ENCODE results near the gene KLF16. TPM values are rescaled to one million over a fixed set of nuclear protein-coding genes. Genes with fewer than 3 reads are reported as not detected.
A peak's percentile ranks its signal among the peaks of the same experiment; 100 is the strongest.

Gene KLF16
- total RNA-seq, 1 experiment from 2014 or later: 64.0 TPM

- H3K27ac Mint-ChIP-seq: no peak overlapping the region
Measured at GRCh38 chr19:1861599-1862031, 1.8 kb downstream of the KLF16 start.

More at GRCh38 chr19:1861599-1862031, 1.8 kb downstream of the KLF16 start:
- ChIA-PET CTCF (interaction anchor here (1.1 kb wide), 1 partner anchor 13 kb away, joined by 4 read pairs; the partner anchor contains the start of gene REXO1), POLR2A (no interaction called here)
- no peak for TF ChIP-seq USF1 (CRISPR knock-in tag; IDR thresholded peaks at IDR 0.05)
- TF ChIP-seq OVOL2 (CRISPR knock-in tag; IDR thresholded peaks at IDR 0.05; ENCODE audit: borderline replicate concordance): no peak
- TF ChIP-seq, protein P1, sequence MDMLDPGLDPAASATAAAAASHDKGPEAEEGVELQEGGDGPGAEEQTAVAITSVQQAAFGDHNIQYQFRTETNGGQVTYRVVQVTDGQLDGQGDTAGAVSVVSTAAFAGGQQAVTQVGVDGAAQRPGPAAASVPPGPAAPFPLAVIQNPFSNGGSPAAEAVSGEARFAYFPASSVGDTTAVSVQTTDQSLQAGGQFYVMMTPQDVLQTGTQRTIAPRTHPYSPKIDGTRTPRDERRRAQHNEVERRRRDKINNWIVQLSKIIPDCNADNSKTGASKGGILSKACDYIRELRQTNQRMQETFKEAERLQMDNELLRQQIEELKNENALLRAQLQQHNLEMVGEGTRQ (CRISPR knock-in tag; IDR thresholded peaks at IDR 0.05): no peak
- no peak for TF ChIP-seq MXD4 (CRISPR knock-in tag; IDR thresholded peaks at IDR 0.05; ENCODE audit: borderline replicate concordance)
- TF ChIP-seq TCF7 (CRISPR knock-in tag; IDR thresholded peaks at IDR 0.05; ENCODE audit: low read depth): no peak
- TF ChIP-seq, protein P2, sequence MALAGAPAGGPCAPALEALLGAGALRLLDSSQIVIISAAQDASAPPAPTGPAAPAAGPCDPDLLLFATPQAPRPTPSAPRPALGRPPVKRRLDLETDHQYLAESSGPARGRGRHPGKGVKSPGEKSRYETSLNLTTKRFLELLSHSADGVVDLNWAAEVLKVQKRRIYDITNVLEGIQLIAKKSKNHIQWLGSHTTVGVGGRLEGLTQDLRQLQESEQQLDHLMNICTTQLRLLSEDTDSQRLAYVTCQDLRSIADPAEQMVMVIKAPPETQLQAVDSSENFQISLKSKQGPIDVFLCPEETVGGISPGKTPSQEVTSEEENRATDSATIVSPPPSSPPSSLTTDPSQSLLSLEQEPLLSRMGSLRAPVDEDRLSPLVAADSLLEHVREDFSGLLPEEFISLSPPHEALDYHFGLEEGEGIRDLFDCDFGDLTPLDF (CRISPR knock-in tag; IDR thresholded peaks at IDR 0.05): no peak
- TF ChIP-seq ZNF138 (CRISPR knock-in tag; conservative IDR thresholded peaks at IDR 0.05): no peak
- TF ChIP-seq ZNF416 (CRISPR knock-in tag; IDR thresholded peaks at IDR 0.05): no peak
- TF ChIP-seq ZNF671 (CRISPR knock-in tag; IDR thresholded peaks at IDR 0.05): no peak
- TF ChIP-seq, protein P3, sequence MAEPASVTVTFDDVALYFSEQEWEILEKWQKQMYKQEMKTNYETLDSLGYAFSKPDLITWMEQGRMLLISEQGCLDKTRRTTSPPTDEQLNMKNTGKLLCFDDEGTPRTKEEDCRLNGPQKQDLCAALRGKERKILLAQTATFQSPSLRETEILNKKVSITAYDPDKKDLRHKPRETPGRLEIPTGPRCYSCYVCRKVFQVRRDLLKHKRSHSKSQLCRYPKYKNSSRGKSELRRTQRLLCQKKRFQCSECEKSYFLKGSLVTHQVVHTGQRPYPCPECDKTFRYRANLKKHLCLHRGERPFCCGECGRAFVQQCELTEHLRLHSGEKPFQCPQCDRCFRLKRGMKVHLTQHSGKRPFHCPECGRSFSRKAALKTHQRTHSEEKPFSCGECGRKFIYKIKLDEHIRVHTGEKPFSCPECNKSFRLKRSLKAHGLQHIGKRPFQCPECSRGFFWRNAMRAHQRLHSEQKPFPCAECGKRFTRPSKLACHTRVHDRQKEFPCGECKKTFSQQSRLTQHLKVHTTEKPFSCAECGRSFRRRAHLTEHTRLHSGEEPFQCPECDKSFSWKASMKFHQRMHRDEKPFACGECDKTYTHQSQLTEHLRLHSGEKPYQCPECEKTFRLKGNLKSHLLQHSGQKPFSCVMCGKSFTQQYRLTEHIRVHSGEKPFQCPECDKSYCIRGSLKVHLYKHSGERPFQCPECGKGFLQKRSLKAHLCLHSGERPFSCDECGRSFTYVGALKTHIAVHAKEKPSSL (CRISPR knock-in tag; conservative IDR thresholded peaks at IDR 0.05): no peak
- TF ChIP-seq TEAD1 (CRISPR knock-in tag; IDR thresholded peaks at IDR 0.05): no peak
- TF ChIP-seq, protein P4, sequence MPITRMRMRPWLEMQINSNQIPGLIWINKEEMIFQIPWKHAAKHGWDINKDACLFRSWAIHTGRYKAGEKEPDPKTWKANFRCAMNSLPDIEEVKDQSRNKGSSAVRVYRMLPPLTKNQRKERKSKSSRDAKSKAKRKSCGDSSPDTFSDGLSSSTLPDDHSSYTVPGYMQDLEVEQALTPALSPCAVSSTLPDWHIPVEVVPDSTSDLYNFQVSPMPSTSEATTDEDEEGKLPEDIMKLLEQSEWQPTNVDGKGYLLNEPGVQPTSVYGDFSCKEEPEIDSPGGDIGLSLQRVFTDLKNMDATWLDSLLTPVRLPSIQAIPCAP (CRISPR knock-in tag; IDR thresholded peaks at IDR 0.05): no peak
- TF ChIP-seq TEAD4 (CRISPR knock-in tag; IDR thresholded peaks at IDR 0.05): no peak
- TF ChIP-seq PRRX2 (CRISPR knock-in tag; IDR thresholded peaks at IDR 0.05): no peak
- no peak for TF ChIP-seq SMAD3 (CRISPR knock-in tag; IDR thresholded peaks at IDR 0.05; ENCODE audit: borderline replicate concordance)
- TF ChIP-seq, protein P5, sequence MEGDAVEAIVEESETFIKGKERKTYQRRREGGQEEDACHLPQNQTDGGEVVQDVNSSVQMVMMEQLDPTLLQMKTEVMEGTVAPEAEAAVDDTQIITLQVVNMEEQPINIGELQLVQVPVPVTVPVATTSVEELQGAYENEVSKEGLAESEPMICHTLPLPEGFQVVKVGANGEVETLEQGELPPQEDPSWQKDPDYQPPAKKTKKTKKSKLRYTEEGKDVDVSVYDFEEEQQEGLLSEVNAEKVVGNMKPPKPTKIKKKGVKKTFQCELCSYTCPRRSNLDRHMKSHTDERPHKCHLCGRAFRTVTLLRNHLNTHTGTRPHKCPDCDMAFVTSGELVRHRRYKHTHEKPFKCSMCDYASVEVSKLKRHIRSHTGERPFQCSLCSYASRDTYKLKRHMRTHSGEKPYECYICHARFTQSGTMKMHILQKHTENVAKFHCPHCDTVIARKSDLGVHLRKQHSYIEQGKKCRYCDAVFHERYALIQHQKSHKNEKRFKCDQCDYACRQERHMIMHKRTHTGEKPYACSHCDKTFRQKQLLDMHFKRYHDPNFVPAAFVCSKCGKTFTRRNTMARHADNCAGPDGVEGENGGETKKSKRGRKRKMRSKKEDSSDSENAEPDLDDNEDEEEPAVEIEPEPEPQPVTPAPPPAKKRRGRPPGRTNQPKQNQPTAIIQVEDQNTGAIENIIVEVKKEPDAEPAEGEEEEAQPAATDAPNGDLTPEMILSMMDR (IDR thresholded peaks at IDR 0.05): no peak
- TF ChIP-seq, protein P6, sequence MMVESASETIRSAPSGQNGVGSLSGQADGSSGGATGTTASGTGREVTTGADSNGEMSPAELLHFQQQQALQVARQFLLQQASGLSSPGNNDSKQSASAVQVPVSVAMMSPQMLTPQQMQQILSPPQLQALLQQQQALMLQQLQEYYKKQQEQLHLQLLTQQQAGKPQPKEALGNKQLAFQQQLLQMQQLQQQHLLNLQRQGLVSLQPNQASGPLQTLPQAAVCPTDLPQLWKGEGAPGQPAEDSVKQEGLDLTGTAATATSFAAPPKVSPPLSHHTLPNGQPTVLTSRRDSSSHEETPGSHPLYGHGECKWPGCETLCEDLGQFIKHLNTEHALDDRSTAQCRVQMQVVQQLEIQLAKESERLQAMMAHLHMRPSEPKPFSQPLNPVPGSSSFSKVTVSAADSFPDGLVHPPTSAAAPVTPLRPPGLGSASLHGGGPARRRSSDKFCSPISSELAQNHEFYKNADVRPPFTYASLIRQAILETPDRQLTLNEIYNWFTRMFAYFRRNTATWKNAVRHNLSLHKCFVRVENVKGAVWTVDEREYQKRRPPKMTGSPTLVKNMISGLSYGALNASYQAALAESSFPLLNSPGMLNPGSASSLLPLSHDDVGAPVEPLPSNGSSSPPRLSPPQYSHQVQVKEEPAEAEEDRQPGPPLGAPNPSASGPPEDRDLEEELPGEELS (CRISPR knock-in tag; IDR thresholded peaks at IDR 0.05): no peak
- TF ChIP-seq, protein P7, sequence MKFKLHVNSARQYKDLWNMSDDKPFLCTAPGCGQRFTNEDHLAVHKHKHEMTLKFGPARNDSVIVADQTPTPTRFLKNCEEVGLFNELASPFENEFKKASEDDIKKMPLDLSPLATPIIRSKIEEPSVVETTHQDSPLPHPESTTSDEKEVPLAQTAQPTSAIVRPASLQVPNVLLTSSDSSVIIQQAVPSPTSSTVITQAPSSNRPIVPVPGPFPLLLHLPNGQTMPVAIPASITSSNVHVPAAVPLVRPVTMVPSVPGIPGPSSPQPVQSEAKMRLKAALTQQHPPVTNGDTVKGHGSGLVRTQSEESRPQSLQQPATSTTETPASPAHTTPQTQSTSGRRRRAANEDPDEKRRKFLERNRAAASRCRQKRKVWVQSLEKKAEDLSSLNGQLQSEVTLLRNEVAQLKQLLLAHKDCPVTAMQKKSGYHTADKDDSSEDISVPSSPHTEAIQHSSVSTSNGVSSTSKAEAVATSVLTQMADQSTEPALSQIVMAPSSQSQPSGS (CRISPR knock-in tag; IDR thresholded peaks at IDR 0.05; ENCODE audit: borderline replicate concordance, low read depth): no peak
- no peak for TF ChIP-seq ATF3 (CRISPR knock-in tag; conservative IDR thresholded peaks at IDR 0.05)
- no peak for TF ChIP-seq ETV6 (CRISPR knock-in tag; IDR thresholded peaks at IDR 0.05)
- no peak for DNase-seq (ENCODE audit: low spot score)
- Mint-ChIP-seq H3K27me3 (ENCODE audit: low read depth) (peaks cover 11% of the 10 kb centered on the region), H3K4me1 (peaks cover 26% of the 10 kb centered on the region), H3K36me3 (no peaks in the 10 kb centered on the region), H3K4me3 (peak overlapping the region; percentile 84), H3K9me3 (no peaks in the 10 kb centered on the region)
- no peak for ATAC-seq

Measured in WTC11 (cell line).